Thoracic aorta (tissue), 2 donors: Measurements from ENCODE around the gene PPP1R9A. TPM values are rescaled to one million over a fixed set of nuclear protein-coding genes. Genes with fewer than 3 reads are reported as not detected.

Experiments
- ATAC-seq: fragments of 150-250 bp; one replicate; pipeline ENCODE4 v1.8.0; 2017; ENCODE audit warnings: low read depth; ENCODE audit not compliant: insufficient number of reproducible peaks, low FRiP score
- DNase-seq: peaks from one replicate; pipeline ENCODE4 v3.0.0-alpha.2; 2020; ENCODE audit warnings: low spot score
- H3K27ac ChIP-seq, 2 donors: fragments of 200-600 bp; sonication (generic); 1 replicate in 1 of 2; 2 replicates in 1 of 2; pipeline ENCODE4 v1.5.1; 2016; ENCODE audit warnings: mild to moderate bottlenecking in 2 of 2, moderate library complexity in 2 of 2
- H3K27me3 ChIP-seq: fragments of 200-600 bp; sonication (generic); replicated peaks from 2 replicates; pipeline ENCODE4 v1.6.0; 2016; ENCODE audit warnings: mild to moderate bottlenecking; ENCODE audit not compliant: insufficient read depth
- H3K36me3 ChIP-seq: fragments of 200-600 bp; sonication (generic); one replicate; pipeline ENCODE4 v1.5.1; 2016
- H3K4me1 ChIP-seq, 2 donors: fragments of 200-600 bp; sonication (generic); 1 replicate in 1 of 2; 2 replicates in 1 of 2; pipeline versions ENCODE4 v1.5.1 to v1.6.0; 2016; ENCODE audit warnings: low read depth in 2 of 2, mild to moderate bottlenecking in 1 of 2; ENCODE audit not compliant: control insufficient read depth in 1 of 2
- H3K4me3 ChIP-seq: fragments of 200-600 bp; sonication (generic); 2 replicates; pipeline ENCODE4 v1.5.1; 2016; ENCODE audit warnings: mild to moderate bottlenecking
- H3K9me3 ChIP-seq: fragments of 200-600 bp; sonication (generic); 2 replicates; pipeline ENCODE4 v1.5.1; 2016
- total RNA-seq, 2 donors: library from RNA; depleted of rRNA; stranded (reverse); fragments of >200 nt; gene quantifications; one replicate each; pipeline versions ENCODE4 v1.1.0 to v1.2.3, GENCODE V29; 2016
- TF ChIP-seq, protein P1 (sequence below): fragments of 200-600 bp; sonication (generic); IDR thresholded peaks from one replicate; pipeline ENCODE4 v1.5.1; 2019; ENCODE audit warnings: antibody characterized with exemption

The PPP1R9A gene
- total RNA-seq, 2 donors from 2014 or later: 5.7 to 11.8 TPM

DNA sequence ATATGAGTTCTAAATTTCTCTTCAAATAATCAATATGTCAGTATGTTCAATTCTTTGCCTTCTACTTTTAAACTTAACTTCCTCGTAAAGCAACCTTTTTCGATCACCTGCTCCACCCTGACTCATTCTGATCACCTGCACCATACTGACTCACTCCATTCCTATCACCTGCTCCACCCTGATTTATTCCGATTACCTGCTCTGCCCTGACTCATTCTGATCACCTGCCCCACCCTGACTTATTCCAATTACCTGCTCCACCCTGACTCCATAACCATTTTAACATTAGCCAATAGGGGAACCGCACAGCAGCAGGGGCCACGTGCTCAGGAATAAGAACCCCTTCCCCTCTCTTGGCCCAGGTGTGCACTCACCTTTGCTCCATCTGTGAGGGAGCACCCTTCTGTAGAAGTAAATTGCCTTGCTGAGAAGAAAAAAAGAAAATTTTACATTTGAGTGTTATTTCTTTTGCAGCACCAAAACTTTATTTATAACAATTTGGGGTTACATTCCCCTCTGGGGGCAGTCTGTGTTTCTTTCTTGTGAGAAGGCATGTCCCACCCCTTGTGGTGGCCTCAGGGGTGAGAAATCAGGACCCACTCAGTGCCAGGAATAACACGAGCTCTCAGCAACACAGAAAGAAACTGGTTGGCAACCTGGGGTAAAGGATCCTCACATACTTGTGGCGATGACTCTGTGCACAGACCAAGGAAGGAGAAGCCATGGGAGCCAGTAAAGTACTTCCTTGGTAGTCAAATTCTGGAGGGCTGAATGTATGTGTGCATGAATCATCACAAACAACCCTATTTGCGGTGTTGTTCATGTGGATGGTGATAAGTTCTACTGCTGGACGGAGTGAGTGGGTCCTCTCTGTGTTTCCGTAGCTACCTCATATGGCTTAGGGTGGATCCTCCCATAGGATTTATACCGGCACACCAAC is 29.4 kb upstream of the PPP1R9A start:
- TF ChIP-seq, protein P1, sequence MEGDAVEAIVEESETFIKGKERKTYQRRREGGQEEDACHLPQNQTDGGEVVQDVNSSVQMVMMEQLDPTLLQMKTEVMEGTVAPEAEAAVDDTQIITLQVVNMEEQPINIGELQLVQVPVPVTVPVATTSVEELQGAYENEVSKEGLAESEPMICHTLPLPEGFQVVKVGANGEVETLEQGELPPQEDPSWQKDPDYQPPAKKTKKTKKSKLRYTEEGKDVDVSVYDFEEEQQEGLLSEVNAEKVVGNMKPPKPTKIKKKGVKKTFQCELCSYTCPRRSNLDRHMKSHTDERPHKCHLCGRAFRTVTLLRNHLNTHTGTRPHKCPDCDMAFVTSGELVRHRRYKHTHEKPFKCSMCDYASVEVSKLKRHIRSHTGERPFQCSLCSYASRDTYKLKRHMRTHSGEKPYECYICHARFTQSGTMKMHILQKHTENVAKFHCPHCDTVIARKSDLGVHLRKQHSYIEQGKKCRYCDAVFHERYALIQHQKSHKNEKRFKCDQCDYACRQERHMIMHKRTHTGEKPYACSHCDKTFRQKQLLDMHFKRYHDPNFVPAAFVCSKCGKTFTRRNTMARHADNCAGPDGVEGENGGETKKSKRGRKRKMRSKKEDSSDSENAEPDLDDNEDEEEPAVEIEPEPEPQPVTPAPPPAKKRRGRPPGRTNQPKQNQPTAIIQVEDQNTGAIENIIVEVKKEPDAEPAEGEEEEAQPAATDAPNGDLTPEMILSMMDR: no peak
- Histone ChIP-seq H3K27me3 (no peaks in the 10 kb centered on the region), H3K4me3 (no peak overlapping the region), H3K27ac (no peak overlapping the region), H3K9me3 (peaks cover 9% of the 10 kb centered on the region), H3K36me3 (no peaks in the 10 kb centered on the region), H3K4me1 (no peaks in the 10 kb centered on the region)
- DNase-seq (no peak), ATAC-seq (no peak)

DNA sequence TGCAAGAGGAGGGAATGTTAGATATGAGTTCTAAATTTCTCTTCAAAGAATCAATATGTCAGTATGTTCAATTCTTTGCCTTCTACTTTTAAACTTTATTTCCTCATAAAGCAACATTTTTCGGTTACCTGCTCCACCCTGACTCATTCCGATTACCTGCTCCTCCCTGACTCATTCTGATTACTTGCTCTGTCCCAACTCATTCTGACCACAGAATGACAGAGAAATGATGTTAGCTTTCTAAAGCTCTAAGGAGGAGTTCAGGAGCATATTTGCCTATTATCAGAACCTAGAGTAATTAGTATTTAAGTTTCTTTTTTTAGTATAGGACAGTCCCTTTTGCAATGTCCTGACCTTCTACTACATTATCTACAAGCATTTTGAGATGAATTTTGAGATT is 24.5 kb upstream of the PPP1R9A start:
- ATAC-seq (no peak), DNase-seq (no peak)
- Histone ChIP-seq H3K27ac (no peak overlapping the region), H3K36me3 (no peaks in the 10 kb centered on the region), H3K4me3 (no peak overlapping the region), H3K4me1 (no peaks in the 10 kb centered on the region), H3K9me3 (peaks cover 6% of the 10 kb centered on the region), H3K27me3 (no peaks in the 10 kb centered on the region)
- TF ChIP-seq, protein P1: no peak

DNA sequence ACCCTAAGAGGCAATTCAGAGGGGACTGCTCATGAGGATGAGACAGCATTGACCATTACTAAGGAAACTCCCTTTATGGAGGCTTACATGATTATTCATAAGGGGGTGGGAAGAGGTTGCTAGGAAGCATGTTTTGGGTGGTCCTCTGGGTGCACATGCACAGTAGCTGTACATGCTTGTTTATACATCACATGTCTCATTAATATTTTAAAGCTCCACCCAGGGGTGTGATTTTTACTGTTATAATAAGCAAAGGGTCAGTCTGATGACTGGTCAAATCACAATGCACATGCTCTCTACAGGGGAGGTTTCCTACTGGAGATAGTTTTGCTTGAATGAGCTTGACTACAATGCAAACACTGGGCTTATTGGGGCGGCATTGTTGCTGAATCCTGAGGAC is 23.8 kb upstream of the PPP1R9A start:
- Histone ChIP-seq H3K4me3 (no peak overlapping the region), H3K9me3 (no peaks in the 10 kb centered on the region), H3K27ac (no peak overlapping the region), H3K36me3 (no peaks in the 10 kb centered on the region), H3K27me3 (no peaks in the 10 kb centered on the region), H3K4me1 (no peaks in the 10 kb centered on the region)
- TF ChIP-seq, protein P1: no peak
- no peak for DNase-seq
- no peak for ATAC-seq

DNA sequence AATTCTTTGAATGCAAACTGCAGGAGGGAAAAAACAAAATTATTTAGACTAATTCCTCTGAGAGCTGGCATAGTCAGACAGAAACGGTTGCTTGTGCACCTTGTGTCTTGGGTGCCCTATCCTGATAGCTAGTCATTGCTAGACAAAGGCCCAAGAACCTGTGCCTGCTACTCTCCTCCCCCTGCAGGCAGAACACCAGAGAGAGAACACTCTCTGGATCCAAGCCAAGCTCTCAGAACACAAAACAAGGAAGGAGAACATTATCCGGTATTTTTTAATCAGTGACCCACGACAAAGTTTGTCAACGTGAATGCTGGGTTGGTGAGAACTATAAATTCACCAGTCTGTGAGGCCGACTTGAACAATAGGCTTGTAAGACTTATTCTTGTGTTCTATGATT is 18.8 kb upstream of the PPP1R9A start:
- ATAC-seq: no peak
- TF ChIP-seq, protein P1: no peak
- Histone ChIP-seq H3K4me1 (no peaks in the 10 kb centered on the region), H3K36me3 (no peaks in the 10 kb centered on the region), H3K27me3 (no peaks in the 10 kb centered on the region), H3K4me3 (no peak overlapping the region), H3K9me3 (no peaks in the 10 kb centered on the region), H3K27ac (no peak overlapping the region)
- no peak for DNase-seq

DNA sequence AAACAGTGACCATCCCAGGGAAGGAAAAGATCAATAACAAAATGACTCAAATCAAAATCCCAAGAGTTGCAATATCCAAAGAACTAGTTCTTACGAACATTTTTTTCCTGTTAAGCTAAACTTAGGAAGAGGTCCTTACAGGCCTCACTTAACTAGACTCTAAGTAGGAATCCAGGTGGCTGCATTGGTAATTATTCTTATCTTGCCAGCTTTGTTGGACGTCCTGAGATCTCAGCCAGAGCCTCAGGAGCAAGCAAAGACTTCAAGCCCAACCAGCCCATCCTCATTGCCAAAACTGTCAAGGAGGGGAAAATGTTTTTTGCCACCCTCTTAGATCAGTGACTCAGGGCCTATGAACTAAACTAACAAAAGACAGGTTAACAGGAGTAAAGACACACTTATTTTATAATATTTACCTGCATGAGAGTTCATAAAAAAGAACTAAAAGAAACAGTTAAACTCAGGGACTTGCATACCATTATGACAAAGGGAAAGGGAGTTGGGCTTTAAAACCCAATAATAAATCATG is 18.3 kb upstream of the PPP1R9A start:
- no peaks in the 10 kb centered on the region for H3K4me1 ChIP-seq
- no peak for DNase-seq
- no peak overlapping the region for H3K4me3 ChIP-seq
- H3K27me3 ChIP-seq: no peaks in the 10 kb centered on the region
- H3K27ac ChIP-seq: no peak overlapping the region
- H3K36me3 ChIP-seq: no peaks in the 10 kb centered on the region
- TF ChIP-seq, protein P1: no peak
- no peaks in the 10 kb centered on the region for H3K9me3 ChIP-seq
- ATAC-seq: no peak
